Fibroblast of mammary gland (primary cell): ENCODE measurements around the gene VWA3A.
A peak's percentile ranks its signal among the peaks of the same experiment; 100 is the strongest.

Source experiments
- DNase-seq: peaks from one replicate; pipeline ENCODE4 v3.0.0-alpha.2; 2010; ENCODE audit warnings: low read depth
- H3K4me3 ChIP-seq: 2 replicates; pipeline ENCODE4 v1.5.1; 2011; ENCODE audit warnings: low read depth, mild to moderate bottlenecking, low read length, moderate library complexity; ENCODE audit not compliant: control insufficient read depth
- CTCF ChIP-seq: conservative IDR thresholded peaks from 2 replicates; pipeline ENCODE4 v1.5.1; 2011; ENCODE audit warnings: low read depth, low read length, inconsistent platforms; ENCODE audit not compliant: control insufficient read depth, insufficient read depth

Gene VWA3A

GRCh38 chr16:22189473-22190080, 97.2 kb downstream of the VWA3A start:
- peak overlapping the region; percentile 43 for H3K4me3 ChIP-seq
- no peak for TF ChIP-seq CTCF
- peak; percentile 62 for DNase-seq

GRCh38 chr16:22190081-22190775, 97.9 kb downstream of the VWA3A start:
- DNase-seq, result no peak
- peak overlapping the region; percentile 43 for H3K4me3 ChIP-seq
- TF ChIP-seq CTCF, result no peak

- no peak for TF ChIP-seq CTCF
- peak; percentile 100 for DNase-seq
- peak overlapping the region; percentile 57 for H3K4me3 ChIP-seq
Observed at GRCh38 chr16:22190776-22191531, 98.6 kb downstream of the VWA3A start.

- peak overlapping the region; percentile 57 for H3K4me3 ChIP-seq
- TF ChIP-seq CTCF, result no peak
- DNase-seq, result peak; percentile 52
Observed at GRCh38 chr16:22191532-22192260, 99.4 kb downstream of the VWA3A start.

- H3K4me3 ChIP-seq, result peak overlapping the region; percentile 57
- no peak for TF ChIP-seq CTCF
- peak; percentile 98 for DNase-seq
Observed at GRCh38 chr16:22192261-22193062, 100.1 kb downstream of the VWA3A start.

- H3K4me3 ChIP-seq, result peak overlapping the region; percentile 19
- TF ChIP-seq CTCF, result no peak
- DNase-seq, result no peak
Observed at GRCh38 chr16:22193063-22193411, 100.7 kb downstream of the VWA3A start.
